Ovary (tissue), 9 donors: ENCODE measurements around the gene KIAA0040. TPM values are rescaled to one million over a fixed set of nuclear protein-coding genes. Genes with fewer than 3 reads are reported as not detected.

ENCODE experiments used
- DNase-seq, 5 donors: peaks; one replicate each; pipeline ENCODE4 v3.0.0-alpha.2; 2019 to 2020
- H3K27ac ChIP-seq, 2 donors: fragments of 200-600 bp; one replicate each; pipeline versions ENCODE4 v1.5.1 to v1.8.0; 2019 to 2022
- H3K27me3 ChIP-seq: fragments of 200-600 bp; one replicate; pipeline ENCODE4 v1.8.0; 2022
- H3K36me3 ChIP-seq: fragments of 200-600 bp; sonication (generic); one replicate; pipeline ENCODE4 v1.5.1; 2019
- H3K4me1 ChIP-seq: one replicate; pipeline ENCODE4 v1.8.1; 2013; ENCODE audit warnings: mild to moderate bottlenecking, moderate library complexity; ENCODE audit not compliant: insufficient read depth
- H3K4me3 ChIP-seq: fragments of 200-600 bp; sonication (generic); one replicate; pipeline ENCODE4 v1.5.1; 2017
- H3K9me3 ChIP-seq, 2 donors: fragments of 200-600 bp in 1 of 2; sonication (generic) in 1 of 2; one replicate each; pipeline versions ENCODE4 v1.5.1 to v1.8.1; 2013 to 2019; ENCODE audit warnings: mild to moderate bottlenecking in 1 of 2, moderate library complexity in 1 of 2
- CTCF ChIP-seq, 3 donors: fragments of 450-650 bp in 2 of 3; fragments of 200-600 bp in 1 of 3; IDR thresholded peaks; one replicate each; pipeline versions ENCODE4 v1.5.1 to v1.8.0; 2016 to 2022; ENCODE audit warnings: antibody characterized with exemption in 3 of 3, mild to moderate bottlenecking in 1 of 3
- EP300 ChIP-seq: sonication (generic); formaldehyde crosslinking; IDR thresholded peaks from one replicate; pipeline ENCODE4 v1.6.1; 2017; ENCODE audit warnings: antibody characterized with exemption
- POLR2A ChIP-seq: fragments of 450-650 bp; IDR thresholded peaks from one replicate; pipeline ENCODE4 v1.6.1; 2017; ENCODE audit warnings: antibody characterized with exemption, mild to moderate bottlenecking, moderate library complexity
- WGBS, 3 donors: extraction: QIAGEN DNeasy Blood & Tissue Kit in 1 of 3; methylation state at CpG; one replicate each; pipeline versions ENCODE4 v1.1.5 to v1.1.7; 2013 to 2017; 5-methylcytosine and 5-hydroxymethylcytosine counted together
- intact Hi-C, 4 donors: fragments of 100-400 bp; cut with DNase I; formaldehyde crosslinking; loops; one replicate each; pipeline versions ENCODE4 v1.11.0 to v1.15.1; 2022 to 2023
- polyA plus RNA-seq, 2 donors: library from polyadenylated mRNA; stranded (reverse); fragments of 200-250 nt in 1 of 2; fragments of 350-450 nt in 1 of 2; fragmentation: Illumina TruSeq in 1 of 2; extraction: RNeasy Lipid Tissue Mini Kit (QIAGEN cat#74804) in 1 of 2; gene quantifications; one replicate each; pipeline ENCODE4 v1.2.3, GENCODE V29; 2013 to 2014
- total RNA-seq, 7 donors: library from RNA; depleted of rRNA in 2 of 7; stranded (reverse); fragments of >200 nt in 2 of 7; fragmentation: NEBNext Ultra II Directional in 3 of 7; extraction: Animal tissue kit (Norgen Biotek cat#: 25700) in 3 of 7; gene quantifications; one replicate each; pipeline versions ENCODE4 v1.1.0 to v1.2.4, GENCODE V29; 2016 to 2023
- donor health status: DM: no; HTN: no; CAD: no; lungs with moderate emphysema.
- donor health status: DM: no; HTN: no; CAD: no.
- donor health status: Bipolar disorder and iron deficiency.
- donor health status: DM: yes; HTN: yes; CAD: no.
- donor health status: DM: no; HTN: no; CAD: no.
- donor health status: DM: yes; HTN: yes; CAD: no.

The KIAA0040 gene
- total and polyA plus RNA-seq, 9 donors: 5.2 to 24.7 (median 9.9) TPM

GRCh38 chr1:175198332-175198731 lies 5.8 kb upstream of the KIAA0040 start:
- Histone ChIP-seq H3K4me1 (peaks cover 10% of the 10 kb centered on the region), H3K4me3 (no peak overlapping the region), H3K9me3 (no peaks in the 10 kb centered on the region), H3K36me3 (no peaks in the 10 kb centered on the region), H3K27ac (no peak overlapping the region), H3K27me3 (no peaks in the 10 kb centered on the region)
- TF ChIP-seq POLR2A (no peak), EP300 (no peak), CTCF (IDR thresholded peaks at IDR 0.05) (no peak)
- intact Hi-C loops: no loop called here
- DNase-seq: no peak

- H3K4me3 ChIP-seq: no peak overlapping the region
- H3K36me3 ChIP-seq: no peaks in the 10 kb centered on the region
- H3K27ac ChIP-seq: no peak overlapping the region
- 87 to 89% (median 88%) methylated on average over 2 of the region's 2 CpGs for WGBS, 3 donors
- intact Hi-C loops: no loop called here
- no peaks in the 10 kb centered on the region for H3K27me3 ChIP-seq
- H3K9me3 ChIP-seq: no peaks in the 10 kb centered on the region
- H3K4me1 ChIP-seq: peaks cover 10% of the 10 kb centered on the region
- no peak for DNase-seq
- TF ChIP-seq POLR2A (no peak), EP300 (no peak), CTCF (IDR thresholded peaks at IDR 0.05) (no peak)
Measured at GRCh38 chr1:175197531-175197930, 5.0 kb upstream of the KIAA0040 start.

GRCh38 chr1:175195798-175196197 lies 3.2 kb upstream of the KIAA0040 start:
- no peak for DNase-seq
- Histone ChIP-seq H3K4me3 (no peak overlapping the region), H3K36me3 (no peaks in the 10 kb centered on the region), H3K27ac (no peak overlapping the region), H3K27me3 (no peaks in the 10 kb centered on the region), H3K4me1 (peaks cover 8% of the 10 kb centered on the region), H3K9me3 (no peaks in the 10 kb centered on the region)
- no peak for TF ChIP-seq POLR2A
- TF ChIP-seq CTCF (IDR thresholded peaks at IDR 0.05): no peak
- TF ChIP-seq EP300: no peak
- 76 to 78% (median 77%) methylated on average over 3 of the region's 3 CpGs for WGBS, 3 donors
- intact Hi-C loops: no loop called here

- 0% methylated on average over 1 of the region's 1 CpG for WGBS, 3 donors
- H3K27me3 ChIP-seq: no peaks in the 10 kb centered on the region
- no peaks in the 10 kb centered on the region for H3K9me3 ChIP-seq
- intact Hi-C loops: no loop called here
- no peak overlapping the region for H3K4me3 ChIP-seq
- no peak for DNase-seq
- H3K27ac ChIP-seq: no peak overlapping the region
- no peak for TF ChIP-seq POLR2A
- no peak for TF ChIP-seq EP300
- no peak for TF ChIP-seq CTCF (IDR thresholded peaks at IDR 0.05)
- no peaks in the 10 kb centered on the region for H3K36me3 ChIP-seq
- peaks cover 8% of the 10 kb centered on the region for H3K4me1 ChIP-seq
Measured at GRCh38 chr1:175195281-175195680, 2.7 kb upstream of the KIAA0040 start.

- peaks cover 4% of the 10 kb centered on the region for H3K4me1 ChIP-seq
- H3K9me3 ChIP-seq: no peaks in the 10 kb centered on the region
- no peak overlapping the region for H3K4me3 ChIP-seq
- H3K27me3 ChIP-seq: no peaks in the 10 kb centered on the region
- peak overlapping the region; percentile 42 to 47 for H3K27ac ChIP-seq
- intact Hi-C loops: no loop called here
- no peak for DNase-seq
- TF ChIP-seq CTCF (IDR thresholded peaks at IDR 0.05): no peak
- TF ChIP-seq EP300: no peak
- no peak for TF ChIP-seq POLR2A
- whole genome bisulfite sequencing, 3 donors: 62 to 79% (median 71%) methylated on average over 4 of the region's 4 CpGs
- no peaks in the 10 kb centered on the region for H3K36me3 ChIP-seq
Measured at GRCh38 chr1:175193527-175193910, 943 bp upstream of the KIAA0040 start.
